T-helper 2 cell treated with Interferon-gamma antibody and Interleukin-4, amounts not matched to agents 100 ng/mL and 5 ng/mL, for 36 hours (primary cell): ENCODE data around the gene MTFP1. TPM values are rescaled to one million over a fixed set of nuclear protein-coding genes. Genes with fewer than 3 reads are reported as not detected.

Source experiments
- intact Hi-C: fragments of 100-400 bp; cut with micrococcal nuclease; formaldehyde crosslinking; loops from one replicate; pipeline ENCODE4 v1.15.1; 2023
- total RNA-seq: library from RNA; stranded (reverse); gene quantifications from 2 replicates; pipeline ENCODE4 v1.2.3, GENCODE V29; 2022

Gene MTFP1
- total RNA-seq, 1 donor from 2014 or later: 50.5 TPM

DNA sequence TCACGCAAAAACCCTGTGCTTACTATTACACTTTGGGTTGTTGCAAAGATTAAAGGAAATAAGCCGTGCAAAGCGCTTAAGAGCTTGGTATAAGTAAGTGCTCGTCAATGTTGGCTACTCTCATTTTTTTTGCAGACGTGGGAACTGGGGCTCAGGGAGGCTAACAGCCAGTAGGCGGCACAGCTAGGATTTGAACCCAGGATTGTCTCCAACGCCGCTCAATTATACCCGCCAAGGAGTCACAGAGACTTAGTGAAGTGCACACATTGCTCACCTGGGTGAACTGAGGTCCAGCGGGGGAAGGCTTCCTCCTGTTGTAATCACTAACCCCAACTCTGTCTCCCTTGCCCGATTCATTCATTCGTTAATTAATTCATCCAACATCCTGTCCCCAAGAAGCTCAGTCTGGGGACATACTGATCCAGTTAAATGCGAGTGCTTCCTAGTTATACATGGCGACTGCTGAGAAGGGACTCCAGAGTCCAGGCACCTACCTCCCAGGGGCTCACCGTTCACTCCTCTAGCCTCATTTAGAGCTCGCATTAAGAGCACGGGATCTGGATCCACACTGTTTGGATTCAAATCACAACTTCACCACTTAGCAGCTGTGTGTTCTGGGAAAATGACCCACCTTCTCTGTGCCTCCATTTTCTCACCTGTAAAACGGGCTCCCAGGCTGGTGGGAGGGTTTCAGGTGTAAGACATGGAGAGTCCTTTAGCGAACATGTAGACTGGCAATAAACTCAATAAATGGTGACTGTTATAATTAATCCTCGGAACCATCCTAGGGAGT, 838 bp upstream of the MTFP1 start:
- intact Hi-C loops: loop anchor here (1.0 to 10.0 kb wide), 5 partner anchors 27 to 660 kb away; partner anchors contain the start of genes CASTOR1, CCDC157, SEC14L2 and SF3A1

DNA sequence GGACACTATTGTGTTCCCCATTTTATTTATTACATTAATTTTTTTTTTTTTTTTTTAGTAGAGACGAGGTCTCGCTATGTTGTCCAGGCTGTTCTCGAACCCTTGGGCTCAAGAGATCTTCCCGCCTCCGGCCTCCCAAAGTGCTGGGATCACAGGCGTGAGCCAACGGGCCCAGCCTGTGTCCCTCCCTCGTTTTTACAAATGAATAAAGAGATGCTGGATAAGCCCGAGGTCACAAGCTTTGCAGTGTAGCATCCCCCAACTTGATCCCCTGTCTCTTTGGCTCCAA, 297 bp upstream of the MTFP1 start:
- intact Hi-C loops: loop anchor here (2.0 to 10.0 kb wide), 3 partner anchors 68 to 660 kb away; partner anchors contain the start of genes CCDC157, SF3A1, TBC1D10A and UQCR10

DNA sequence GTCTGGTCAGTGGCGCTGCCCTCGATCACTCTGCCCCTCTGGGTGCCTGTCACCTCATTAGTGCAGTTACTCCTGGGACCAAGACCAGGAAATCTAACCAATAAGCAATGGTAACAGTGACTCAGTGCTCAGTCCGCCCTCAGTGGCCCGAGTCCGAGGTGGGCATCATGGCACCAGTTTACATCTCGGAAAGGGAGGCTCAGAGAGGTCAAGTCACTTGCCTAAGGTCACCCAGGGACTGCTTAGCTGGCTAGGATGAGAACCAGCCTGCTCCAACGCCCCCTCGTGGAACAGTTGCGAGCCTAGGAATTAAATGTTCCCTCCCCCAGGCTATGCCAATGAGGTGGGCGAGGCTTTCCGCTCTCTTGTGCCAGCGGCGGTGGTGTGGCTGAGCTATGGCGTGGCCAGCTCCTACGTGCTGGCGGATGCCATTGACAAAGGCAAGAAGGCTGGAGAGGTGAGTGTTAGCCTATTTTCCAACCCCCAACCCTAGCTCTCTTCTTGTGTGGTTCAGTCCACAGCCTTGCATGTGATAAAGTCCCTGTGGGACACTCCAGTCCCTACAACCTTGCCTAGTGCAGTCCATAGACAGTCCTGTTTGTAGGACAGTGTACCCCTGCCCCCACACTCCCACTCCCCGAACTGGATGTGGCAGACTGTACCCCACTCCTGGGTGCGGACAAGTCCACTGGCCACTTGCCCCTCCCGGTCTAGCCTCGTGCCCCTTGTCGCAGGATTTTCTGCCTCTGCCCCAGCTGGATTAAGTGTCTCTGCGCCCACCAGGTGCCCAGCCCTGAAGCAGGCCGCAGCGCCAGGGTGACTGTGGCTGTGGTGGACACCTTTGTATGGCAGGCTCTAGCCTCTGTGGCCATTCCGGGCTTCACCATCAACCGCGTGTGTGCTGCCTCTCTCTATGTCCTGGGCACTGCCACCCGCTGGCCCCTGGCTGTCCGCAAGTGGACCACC, 1.1 kb downstream of the MTFP1 start:
- intact Hi-C loops: loop anchor here (1.0 to 10.0 kb wide), 4 partner anchors 9 to 662 kb away; partner anchors contain the start of genes UQCR10 and ZMAT5

DNA sequence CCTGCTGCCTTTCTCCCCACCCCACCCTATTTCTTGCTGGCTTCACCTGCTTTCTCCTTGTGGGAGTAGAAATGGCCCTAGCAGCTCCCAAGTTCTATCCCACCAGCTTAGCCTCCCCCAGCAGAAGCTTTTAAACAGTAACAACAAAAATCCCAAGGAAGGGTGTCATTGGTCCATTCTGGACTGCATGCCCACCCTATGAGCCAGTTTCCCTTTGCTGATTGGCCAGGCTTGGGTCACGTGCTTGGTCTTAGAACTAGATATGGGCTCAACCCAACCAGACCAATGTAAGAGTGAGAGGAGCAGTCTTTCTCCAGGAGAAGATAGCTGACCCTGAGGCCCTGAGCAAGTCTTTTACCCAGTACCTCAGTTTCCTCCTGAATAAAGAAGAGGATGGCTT, 2.3 kb downstream of the MTFP1 start:
- intact Hi-C loops: loop anchor here (10.0 kb wide), 1 partner anchor 663 kb away; the partner anchor contains the start of genes UQCR10 and ZMAT5

DNA sequence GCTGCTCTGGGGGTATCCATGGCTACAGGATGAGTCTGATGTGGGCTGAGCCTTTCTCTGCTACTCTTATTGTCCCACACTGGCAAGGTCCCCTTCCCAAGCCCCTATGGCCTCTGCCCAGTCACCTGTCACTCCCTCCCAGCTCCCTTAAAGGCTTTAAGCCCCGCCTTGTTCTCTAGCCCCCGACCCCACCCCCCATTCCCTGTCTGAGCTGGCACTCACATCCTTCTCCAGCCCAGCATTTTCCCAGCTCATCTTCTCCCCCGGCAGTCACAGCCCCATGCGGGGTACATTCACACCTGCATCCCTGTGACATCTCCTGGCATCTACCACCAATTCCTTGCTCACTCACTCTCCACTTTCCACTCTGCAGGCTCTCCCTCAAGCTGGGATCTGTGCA, 4.3 kb downstream of the MTFP1 start:
- intact Hi-C loops: loop anchor here (10.0 kb wide), 1 partner anchor 665 kb away; the partner anchor contains the start of genes UQCR10 and ZMAT5

DNA sequence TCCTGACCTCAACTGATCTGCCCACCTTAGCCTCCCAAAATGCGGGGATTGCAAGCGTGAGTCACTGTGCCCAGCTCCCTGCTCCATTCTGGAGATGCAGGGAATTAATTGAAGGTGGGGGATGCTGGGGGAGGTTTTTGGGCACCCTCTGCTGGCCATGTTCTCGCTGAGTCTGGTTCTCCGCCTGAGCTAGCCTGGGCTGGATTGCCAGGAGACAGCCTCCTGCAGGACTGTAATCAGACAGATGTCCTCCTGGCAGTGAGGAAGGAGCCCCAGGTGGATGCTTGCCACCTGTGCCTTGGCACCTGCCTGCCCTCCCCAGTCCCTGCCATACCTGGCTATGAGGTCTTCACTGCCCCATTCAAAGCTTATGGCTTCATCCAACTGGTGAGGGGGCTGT, 5.4 kb downstream of the MTFP1 start:
- intact Hi-C loops: no loop called here

DNA sequence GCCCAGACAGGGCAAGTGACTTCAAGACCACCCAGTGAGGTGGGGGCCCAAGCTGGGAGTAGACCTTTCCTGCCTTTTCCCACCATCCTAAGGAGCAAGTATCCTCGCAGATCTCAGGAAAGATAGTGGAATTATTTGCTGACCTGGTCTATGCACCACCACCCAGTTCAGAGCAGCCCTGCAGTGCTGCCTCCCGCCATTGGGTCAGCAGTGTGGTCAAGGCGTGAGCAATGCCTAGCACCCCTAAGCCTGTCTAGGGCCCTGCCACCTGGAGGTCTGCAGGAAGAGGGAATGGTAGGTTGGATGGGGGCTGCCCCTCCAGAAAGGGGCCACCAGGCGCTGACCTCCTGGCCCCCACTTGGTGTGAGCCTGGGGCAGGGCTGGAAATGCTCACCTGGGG, 6.5 kb downstream of the MTFP1 start:
- intact Hi-C loops: no loop called here

DNA sequence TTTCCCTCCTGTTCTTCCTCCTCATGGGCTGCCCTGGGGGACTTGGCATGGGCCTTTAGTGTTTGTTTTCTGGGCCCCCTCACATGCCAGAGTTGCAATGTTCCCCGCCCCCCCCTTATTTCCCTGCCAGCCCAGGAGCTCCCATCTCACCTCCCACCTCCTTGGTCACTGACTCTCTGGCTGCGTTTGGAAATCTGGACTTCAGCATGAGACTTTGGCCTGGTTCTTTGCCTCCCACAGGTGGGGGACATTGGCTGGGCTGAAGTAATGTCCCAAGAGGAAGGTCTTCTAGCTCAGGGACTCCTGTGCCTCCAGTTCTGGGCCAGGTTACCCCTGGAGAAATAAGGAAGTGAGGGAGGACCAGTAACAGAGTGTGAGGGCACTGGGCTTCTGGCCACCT, 7.0 kb downstream of the MTFP1 start:
- intact Hi-C loops: no loop called here

DNA sequence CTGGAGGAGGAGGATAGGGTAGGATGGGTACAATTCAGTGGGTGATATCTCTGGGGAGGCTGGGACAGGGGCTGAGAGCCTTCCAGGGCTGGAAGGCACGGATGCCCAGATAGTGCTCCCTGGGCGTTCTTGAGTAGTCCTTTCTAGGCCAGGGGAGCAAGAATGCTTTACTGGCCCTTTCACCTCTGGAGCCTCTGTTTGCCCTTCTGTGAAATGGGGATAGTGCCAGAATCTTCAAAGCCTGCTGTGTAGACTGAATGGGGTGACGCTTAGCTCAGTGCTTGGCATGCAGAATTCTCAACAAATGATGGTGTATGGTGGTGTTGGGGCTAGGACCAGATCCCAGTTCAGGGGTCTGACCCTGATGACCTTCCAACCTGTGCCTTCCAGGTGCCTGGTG, 7.7 kb downstream of the MTFP1 start:
- intact Hi-C loops: no loop called here

DNA sequence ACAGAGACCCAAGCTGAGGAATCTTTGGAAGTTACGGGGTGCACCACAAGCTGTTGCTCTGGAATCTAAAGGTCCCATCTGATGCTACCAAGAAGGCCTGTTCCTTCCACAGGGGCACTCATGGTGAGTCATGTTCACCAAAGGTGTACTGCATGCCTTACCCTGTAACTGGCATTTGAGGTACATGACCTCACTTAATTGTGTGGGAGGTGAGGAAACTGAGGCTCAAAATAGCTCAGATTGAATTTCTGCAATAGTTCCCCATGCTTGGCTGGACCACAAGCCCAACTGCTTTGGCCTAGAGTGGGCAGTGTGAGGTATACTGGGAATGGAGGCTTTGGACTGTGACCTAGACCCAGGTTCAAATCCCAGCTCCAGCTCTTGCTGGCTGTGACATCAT, 8.2 kb downstream of the MTFP1 start:
- intact Hi-C loops: no loop called here

DNA sequence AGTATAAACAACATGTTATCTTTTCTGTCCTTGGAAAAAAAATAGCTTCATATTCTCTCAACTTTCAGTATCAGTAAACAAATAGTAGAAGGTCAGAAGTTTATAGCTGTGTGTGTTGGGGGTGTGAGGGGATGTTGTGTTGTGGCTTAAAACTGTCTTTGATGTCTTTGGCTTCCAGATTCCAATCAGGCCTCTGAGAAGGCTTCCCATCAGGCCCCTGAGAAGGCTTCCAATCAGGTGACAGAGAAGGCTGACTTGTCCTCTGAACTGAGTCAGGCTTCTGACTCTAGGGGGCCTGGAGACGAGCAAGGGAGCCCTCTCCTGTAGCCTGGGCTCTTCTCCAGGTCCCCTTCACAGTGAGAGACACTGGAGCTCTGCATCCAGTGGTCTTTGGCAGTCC, 9.3 kb downstream of the MTFP1 start:
- intact Hi-C loops: loop anchor here (1.0 kb wide), 1 partner anchor 9 kb away; no protein-coding TSS in a partner anchor

DNA sequence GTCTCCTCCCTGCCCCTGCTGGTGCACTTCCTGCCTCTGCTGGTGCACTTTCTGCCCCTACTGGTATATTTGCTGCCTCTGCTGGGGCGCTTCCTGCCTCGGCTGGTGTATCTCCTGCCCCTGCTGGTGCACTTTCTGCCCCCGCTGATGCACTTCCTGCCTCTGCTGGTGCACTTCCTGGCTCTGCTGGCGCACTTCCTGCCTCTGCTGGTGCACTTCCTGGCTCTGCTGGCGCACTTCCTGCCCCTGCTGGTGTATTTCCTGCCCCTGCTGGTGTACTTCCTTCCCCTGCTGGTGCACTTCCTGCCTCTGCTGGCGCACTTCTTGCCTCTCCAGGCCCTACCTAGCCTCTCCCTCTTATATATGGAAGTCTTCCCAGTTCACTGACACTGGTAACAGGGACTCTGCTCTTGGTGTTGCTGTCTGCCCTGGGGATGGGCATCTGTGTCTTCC, 10.1 kb downstream of the MTFP1 start:
- intact Hi-C loops: loop anchor here (1.0 kb wide), 1 partner anchor 9 kb away; no protein-coding TSS in a partner anchor

DNA sequence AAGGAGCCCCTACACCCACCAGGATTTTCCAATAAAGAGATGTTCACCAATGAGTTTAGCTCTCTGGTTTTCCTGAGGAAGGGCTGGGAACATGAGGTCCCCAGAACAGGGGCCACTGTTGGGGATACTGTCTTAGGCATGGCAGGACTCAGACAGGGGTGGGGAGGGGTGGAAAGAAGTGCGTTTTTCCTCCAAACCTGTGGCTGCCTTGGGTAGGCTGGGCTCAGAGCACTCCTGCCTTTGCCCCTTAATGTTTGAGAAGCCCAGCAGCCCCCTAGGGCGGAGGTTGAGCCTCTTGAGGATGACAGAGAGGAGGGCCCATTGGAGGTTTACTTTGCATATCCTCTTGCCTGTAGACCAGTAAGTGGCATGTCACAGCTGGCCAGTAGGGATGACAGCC, 10.6 kb downstream of the MTFP1 start:
- intact Hi-C loops: no loop called here

DNA sequence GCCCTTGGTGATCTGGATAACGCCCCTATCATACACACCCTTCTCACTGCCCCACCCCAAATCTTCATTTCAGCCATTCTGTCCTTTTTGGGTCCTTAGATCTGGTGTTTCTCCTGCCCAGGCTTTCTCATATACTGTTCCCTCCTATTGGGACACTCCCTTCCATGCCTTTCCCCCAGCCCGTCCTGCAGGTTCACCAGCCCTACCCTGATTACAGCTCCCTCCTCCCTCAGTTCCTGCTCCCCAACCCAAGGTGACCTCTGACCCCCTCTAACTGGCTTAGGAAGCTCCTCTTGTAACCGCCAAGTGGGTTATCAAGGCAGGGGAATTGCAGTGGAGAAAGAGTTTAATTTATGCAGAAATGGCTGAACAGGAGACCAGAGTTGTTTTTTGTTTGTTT, 13.0 kb downstream of the MTFP1 start:
- intact Hi-C loops: no loop called here

DNA sequence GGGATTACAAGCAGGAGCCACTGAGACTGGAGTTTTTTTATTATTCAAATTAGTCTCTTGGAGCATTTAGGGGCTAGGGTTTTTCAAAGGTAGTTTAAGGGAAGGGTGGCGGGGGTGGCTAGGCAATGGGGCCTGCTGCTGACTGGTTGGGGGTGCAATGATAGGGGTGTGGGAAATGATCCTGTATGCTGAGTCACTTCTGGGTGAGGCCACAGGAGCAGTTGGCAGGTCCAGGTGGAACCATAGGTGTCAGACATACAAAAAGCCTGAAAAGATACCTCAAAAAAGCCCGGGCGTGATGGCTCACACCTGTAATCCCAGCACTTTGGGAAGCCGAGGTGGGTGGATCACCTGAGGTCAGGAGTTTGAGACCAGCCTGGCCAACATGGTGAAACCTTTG, 13.7 kb downstream of the MTFP1 start:
- intact Hi-C loops: no loop called here

DNA sequence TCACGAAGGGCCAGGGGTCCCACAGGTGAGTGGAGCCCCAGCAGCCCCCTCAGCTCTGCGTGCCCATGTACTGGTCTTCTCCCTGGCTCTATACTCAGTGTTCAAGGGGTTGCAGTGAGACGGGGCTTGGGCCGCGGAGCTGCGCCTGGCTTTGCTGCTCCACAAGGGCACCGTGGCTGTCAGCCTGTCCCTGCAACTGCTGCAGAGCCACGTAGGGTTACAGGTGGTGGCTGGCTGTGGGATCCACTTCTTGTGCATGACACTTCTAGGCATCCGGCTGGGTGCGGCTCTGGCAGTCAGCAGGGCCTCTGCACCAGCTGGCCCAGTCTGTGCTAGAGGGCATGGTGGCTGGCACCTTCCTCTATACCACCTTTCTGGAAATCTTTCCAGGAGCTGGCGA, 14.3 kb downstream of the MTFP1 start:
- intact Hi-C loops: no loop called here

DNA sequence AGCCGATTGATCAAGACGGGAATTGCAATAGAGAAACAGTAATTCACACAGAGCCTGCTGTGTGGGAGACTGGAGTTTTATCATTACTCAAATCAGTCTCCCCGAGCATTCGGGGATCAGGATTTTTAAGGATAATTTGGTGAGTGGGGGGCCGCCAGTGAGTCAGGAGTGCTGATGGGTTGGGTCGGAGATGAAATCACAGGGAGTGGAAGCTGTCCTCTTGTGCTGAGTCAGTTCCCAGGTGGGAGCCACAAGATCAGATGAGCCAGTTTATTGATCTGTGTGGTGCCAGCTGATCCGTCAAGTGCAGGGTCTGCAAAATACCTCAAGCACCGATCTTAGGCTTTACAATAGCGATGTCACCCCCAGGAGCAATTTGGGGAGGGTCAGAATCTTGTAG, 15.5 kb downstream of the MTFP1 start:
- intact Hi-C loops: no loop called here

DNA sequence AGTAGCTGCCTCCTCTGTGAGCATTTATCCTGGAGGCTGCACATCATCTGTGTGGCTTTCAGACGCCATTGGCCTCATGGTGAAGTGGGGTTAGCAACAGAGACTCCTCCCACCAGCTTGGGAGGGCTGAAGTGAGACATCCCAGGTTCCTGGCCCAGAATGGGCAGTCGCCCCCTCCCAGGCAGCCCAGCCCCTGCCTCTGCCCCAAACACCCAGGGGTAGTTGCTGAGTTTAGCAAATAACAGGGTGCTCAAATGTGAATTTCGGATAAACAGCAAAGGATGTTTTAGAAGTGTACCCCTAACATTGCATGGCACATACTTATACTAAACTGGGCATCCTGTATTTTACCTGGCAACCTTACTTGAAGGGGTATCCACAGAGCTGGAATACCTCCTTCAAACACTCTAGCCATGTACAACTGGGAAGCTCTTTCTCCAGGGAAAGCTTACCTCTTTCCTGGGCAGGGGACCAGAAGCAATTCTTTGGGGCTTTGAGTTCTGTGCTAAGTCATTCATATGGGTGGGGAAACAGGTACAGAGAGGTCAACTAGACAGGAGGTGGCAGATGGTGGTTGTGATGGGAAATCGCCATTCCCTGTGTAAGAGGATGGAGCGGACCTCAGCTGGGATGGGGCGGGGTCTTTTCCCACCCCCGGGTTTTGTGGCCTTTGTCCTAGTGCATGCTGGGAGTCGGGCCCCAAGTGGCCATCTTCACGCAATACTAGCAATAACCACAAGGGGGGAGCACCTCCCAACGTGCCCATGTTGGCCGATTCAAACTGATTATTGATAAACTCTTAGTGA, 19.3 kb downstream of the MTFP1 start:
- intact Hi-C loops: loop anchor here (1.0 kb wide), 1 partner anchor 40 kb away; no protein-coding TSS in a partner anchor

DNA sequence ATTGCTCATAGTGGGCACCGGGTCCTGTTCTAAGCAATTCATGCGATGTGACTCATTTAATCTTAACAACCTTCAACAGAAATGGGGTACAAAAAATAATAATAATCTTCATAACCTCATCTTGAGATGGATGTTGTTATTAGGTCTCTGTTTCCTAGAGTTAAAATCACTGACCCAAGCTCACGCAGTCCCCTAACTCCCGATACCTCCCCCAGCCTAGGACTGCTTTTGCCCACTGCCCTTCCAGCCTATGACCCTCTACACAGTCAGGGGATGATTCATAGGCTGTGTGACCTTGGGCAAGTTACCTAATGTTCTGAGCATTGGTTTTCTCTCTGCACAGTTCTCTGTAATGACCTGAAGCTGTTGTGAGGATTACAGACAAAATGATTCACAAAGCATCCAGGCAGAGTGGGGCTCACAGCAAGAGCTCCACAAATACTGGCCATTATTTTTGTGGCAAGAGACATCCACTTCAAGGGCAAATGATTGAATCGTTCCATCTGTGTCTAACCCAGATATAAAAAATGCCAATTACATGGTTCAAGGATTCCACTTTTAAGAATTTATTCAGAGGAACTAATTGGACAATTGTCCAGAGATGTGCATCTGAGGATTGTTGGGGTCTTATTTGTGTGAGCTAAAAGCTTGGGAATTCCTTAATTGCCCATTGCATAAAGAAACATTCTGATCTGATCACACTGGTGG, 20.0 kb downstream of the MTFP1 start:
- intact Hi-C loops: loop anchor here (1.0 kb wide), 1 partner anchor 40 kb away; no protein-coding TSS in a partner anchor

DNA sequence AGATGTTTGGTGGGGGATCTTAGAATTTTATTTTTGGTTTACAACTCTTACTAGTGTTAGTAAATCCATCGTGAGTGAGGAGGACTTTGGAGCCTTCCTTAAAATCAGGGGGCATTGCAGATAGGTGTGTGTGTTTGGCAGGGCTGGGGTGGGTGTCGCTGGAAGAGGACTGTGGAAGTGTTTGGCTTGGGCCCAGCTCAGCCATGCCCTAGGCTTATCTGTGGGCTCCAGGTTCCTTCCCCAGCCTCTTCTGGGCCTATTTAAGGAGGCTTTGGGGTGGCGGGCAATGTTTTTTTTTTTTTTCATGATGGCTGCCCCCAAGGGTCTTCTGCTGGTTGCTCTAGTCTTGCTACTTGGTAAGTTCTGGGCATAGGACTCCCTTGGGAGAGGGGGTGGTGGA, 22.1 kb downstream of the MTFP1 start:
- intact Hi-C loops: no loop called here
